Activated CD4-positive, alpha-beta T cell treated with anti-CD3 and anti-CD28 coated beads, Interleukin-2, amount 10 ng/mL, durations not matched to agents 7 days and 5 days (primary cell): Measurements from ENCODE around the gene TCTN1. TPM values are rescaled to one million over a fixed set of nuclear protein-coding genes. Genes with fewer than 3 reads are reported as not detected.
A peak's percentile ranks its signal among the peaks of the same experiment; 100 is the strongest.
"Not testable (repeated sequence)": the region's sequence is repeated elsewhere in the genome, so short reads cannot be mapped to it uniquely, and the experiment has no call there.

ENCODE experiments used
- CTCF ChIA-PET: fragments of 350-600 bp; sonication (Branson Sonifier 250); formaldehyde crosslinking; loops from one replicate; lab custom pipeline; 2021; ENCODE audit warnings: antibody characterized with exemption; lab: Charles Lee
- POLR2A ChIA-PET: fragments of 350-600 bp; sonication (Branson Sonifier 250); formaldehyde crosslinking; loops from one replicate; lab custom pipeline; 2021; ENCODE audit warnings: antibody characterized with exemption; lab: Charles Lee
- DNase-seq: peaks from one replicate; pipeline ENCODE4 v3.0.0-alpha.2; 2020
- H3K27ac Mint-ChIP-seq: one replicate; pipeline ENCODE4 v1.8.0; 2021; ENCODE audit warnings: mild to moderate bottlenecking, moderate library complexity, mixed read lengths
- H3K27me3 Mint-ChIP-seq: one replicate; pipeline ENCODE4 v1.8.0; 2021; ENCODE audit warnings: mixed read lengths
- H3K36me3 Mint-ChIP-seq: one replicate; pipeline ENCODE4 v1.8.0; 2021; ENCODE audit warnings: low read depth, mixed read lengths
- H3K4me1 Mint-ChIP-seq: one replicate; pipeline ENCODE4 v1.8.0; 2021; ENCODE audit warnings: mixed read lengths
- H3K4me3 Mint-ChIP-seq: one replicate; pipeline ENCODE4 v1.8.0; 2021; ENCODE audit warnings: mild to moderate bottlenecking, moderate library complexity, mixed read lengths
- H3K9me3 Mint-ChIP-seq: one replicate; pipeline ENCODE4 v1.8.0; 2021; ENCODE audit warnings: mixed read lengths
- total RNA-seq, 2 experiments: library from RNA; stranded (reverse); gene quantifications; one replicate each; pipeline ENCODE4 v1.2.3, GENCODE V29; 2021

Gene TCTN1
- total RNA-seq, 2 experiments from 2014 or later, result 4.3 to 5.2 TPM

- H3K4me3 Mint-ChIP-seq, result no peak overlapping the region
- CTCF ChIA-PET, result interaction anchor here (0.6 to 2.0 kb wide), 9 partner anchors 8 to 532 kb away, joined by 3 to 11 read pairs (median 6); partner anchors contain the start of genes ARPC3 and TCTN1
- no peaks in the 10 kb centered on the region for H3K9me3 Mint-ChIP-seq
- no peak for DNase-seq
- no peaks in the 10 kb centered on the region for H3K27me3 Mint-ChIP-seq
- peaks cover 26% of the 10 kb centered on the region for H3K4me1 Mint-ChIP-seq
- H3K36me3 Mint-ChIP-seq, result no peaks in the 10 kb centered on the region
- POLR2A ChIA-PET, result interaction anchor here (1.0 kb wide), 1 partner anchor 39 kb away, joined by 3 read pairs; no protein-coding TSS in a partner anchor
- peak overlapping the region; percentile 94 for H3K27ac Mint-ChIP-seq
Measured at GRCh38 chr12:110591451-110592051, 22.4 kb upstream of the TCTN1 start.

- H3K27me3 Mint-ChIP-seq, result no peaks in the 10 kb centered on the region
- no peak overlapping the region for H3K4me3 Mint-ChIP-seq
- ChIA-PET CTCF (interaction anchor here (0.6 to 2.2 kb wide), 5 partner anchors 9 to 533 kb away, joined by 3 to 11 read pairs (median 7); partner anchors contain the start of genes ARPC3 and TCTN1), POLR2A (no interaction called here)
- DNase-seq, result no peak
- no peaks in the 10 kb centered on the region for H3K9me3 Mint-ChIP-seq
- H3K36me3 Mint-ChIP-seq, result no peaks in the 10 kb centered on the region
- H3K4me1 Mint-ChIP-seq, result peaks cover 26% of the 10 kb centered on the region
- H3K27ac Mint-ChIP-seq, result peak overlapping the region; percentile 94
Measured at GRCh38 chr12:110592078-110592477, 21.9 kb upstream of the TCTN1 start.

GRCh38 chr12:110592919-110593318 lies 21.0 kb upstream of the TCTN1 start:
- not testable (repeated sequence) for H3K4me3 Mint-ChIP-seq, H3K9me3 Mint-ChIP-seq, H3K27ac Mint-ChIP-seq, H3K27me3 Mint-ChIP-seq, DNase-seq, H3K36me3 Mint-ChIP-seq
- ChIA-PET CTCF (interaction anchor here (0.7 to 2.2 kb wide), 5 partner anchors 18 to 270 kb away, joined by 3 to 10 read pairs (median 4); partner anchors contain the start of genes ARPC3 and TCTN1), POLR2A (interaction anchor here (0.7 kb wide), 1 partner anchor 44 kb away, joined by 5 read pairs; no protein-coding TSS in a partner anchor)
- peaks cover 26% of the 10 kb centered on the region for H3K4me1 Mint-ChIP-seq

- ChIA-PET CTCF (interaction anchor here (1.0 to 5.7 kb wide), 2 partner anchors 7 to 148 kb away, joined by 3 to 68 read pairs; partner anchors contain the start of gene ARPC3), POLR2A (interaction anchor here (0.6 kb wide), 1 partner anchor 149 kb away, joined by 7 read pairs; no protein-coding TSS in a partner anchor)
- Mint-ChIP-seq H3K36me3 (no peaks in the 10 kb centered on the region), H3K4me3 (no peak overlapping the region), H3K4me1 (peaks cover 14% of the 10 kb centered on the region), H3K27me3 (no peaks in the 10 kb centered on the region), H3K9me3 (no peaks in the 10 kb centered on the region), H3K27ac (no peak overlapping the region)
- DNase-seq, result no peak
Measured at GRCh38 chr12:110597885-110598284, 16.0 kb upstream of the TCTN1 start.

- Mint-ChIP-seq H3K36me3 (no peaks in the 10 kb centered on the region), H3K4me3 (no peak overlapping the region), H3K27me3 (no peaks in the 10 kb centered on the region), H3K27ac (peak overlapping the region; percentile 14), H3K9me3 (no peaks in the 10 kb centered on the region), H3K4me1 (peaks cover 14% of the 10 kb centered on the region)
- POLR2A ChIA-PET, result no interaction called here
- DNase-seq, result no peak
- CTCF ChIA-PET, result interaction anchor here (0.7 to 5.7 kb wide), 8 partner anchors 9 to 325 kb away, joined by 3 to 68 read pairs (median 7); partner anchors contain the start of genes ARPC3 and TCTN1
Measured at GRCh38 chr12:110599334-110599733, 14.6 kb upstream of the TCTN1 start.

DNA sequence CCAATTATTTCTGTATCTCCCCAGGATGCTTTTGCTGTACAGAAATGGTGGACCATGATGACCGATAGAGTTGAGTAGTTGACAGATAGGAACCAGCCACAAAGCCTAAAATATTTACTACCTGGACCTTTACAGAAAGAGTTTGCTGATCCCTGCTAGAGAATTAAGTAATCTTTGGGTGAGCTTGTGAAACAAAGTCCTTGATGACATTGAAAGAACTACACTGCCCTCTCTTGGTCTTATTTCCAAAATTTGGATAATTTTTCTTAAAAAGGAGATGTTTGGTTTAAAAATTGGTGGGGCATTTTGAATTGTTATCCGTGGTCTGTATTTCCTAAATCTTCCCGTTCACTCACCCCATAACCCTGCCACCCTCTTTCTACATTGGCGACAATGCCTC lies 13.7 kb upstream of the TCTN1 start:
- POLR2A ChIA-PET, result no interaction called here
- no peak for DNase-seq
- H3K4me3 Mint-ChIP-seq, result no peak overlapping the region
- no peaks in the 10 kb centered on the region for H3K36me3 Mint-ChIP-seq
- CTCF ChIA-PET, result interaction anchor here (0.6 to 5.7 kb wide), 24 partner anchors 10 to 326 kb away, joined by 3 to 68 read pairs (median 4); partner anchors contain the start of genes ARPC3, FAM216A, GPN3 and TCTN1
- peaks cover 16% of the 10 kb centered on the region for H3K4me1 Mint-ChIP-seq
- H3K27me3 Mint-ChIP-seq, result no peaks in the 10 kb centered on the region
- no peaks in the 10 kb centered on the region for H3K9me3 Mint-ChIP-seq
- H3K27ac Mint-ChIP-seq, result no peak overlapping the region

DNA sequence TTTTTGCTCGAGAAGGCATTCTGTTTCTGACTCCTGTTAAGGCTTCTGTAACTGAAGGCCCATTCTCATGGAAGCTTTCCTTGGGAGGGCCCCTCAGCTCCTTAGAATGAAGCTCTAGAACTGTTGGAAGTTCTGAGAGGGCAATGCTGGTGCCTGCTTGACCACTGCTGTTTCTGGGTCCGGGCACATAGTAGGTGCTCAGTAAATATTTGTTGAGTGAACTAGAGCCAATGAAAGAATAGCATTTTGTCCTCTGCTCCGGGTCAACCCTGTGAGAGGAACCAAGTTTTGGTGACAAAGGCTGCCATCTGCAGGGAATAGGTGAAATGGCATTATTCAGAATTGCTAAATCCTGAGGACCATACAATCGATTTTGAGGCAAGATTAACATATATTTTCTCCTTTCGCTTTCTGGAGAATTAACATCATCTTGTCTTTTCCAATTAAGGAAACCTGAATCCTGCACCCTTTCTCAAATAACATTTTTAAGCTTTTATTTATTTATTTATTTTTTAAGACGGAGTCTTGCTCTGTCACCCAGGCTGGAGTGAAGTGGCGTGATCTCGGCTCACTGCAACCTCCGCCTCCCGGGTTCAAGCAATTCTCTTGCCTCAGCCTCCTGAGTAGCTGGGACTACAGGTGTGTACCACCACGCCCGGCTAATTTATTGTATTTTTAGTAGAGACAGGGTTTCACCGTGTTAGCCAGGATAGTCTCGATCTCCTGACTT lies 11.7 kb upstream of the TCTN1 start:
- Mint-ChIP-seq H3K27ac (peak overlapping the region; percentile 55), H3K4me1 (peaks cover 26% of the 10 kb centered on the region)
- DNase-seq, result peak; percentile 71
- CTCF ChIA-PET, result interaction anchor here (0.8 to 5.7 kb wide), 28 partner anchors 8 to 225 kb away, joined by 3 to 68 read pairs (median 4); partner anchors contain the start of genes ARPC3, FAM216A, GPN3 and TCTN1
- H3K4me3 Mint-ChIP-seq, H3K27me3 Mint-ChIP-seq, H3K9me3 Mint-ChIP-seq, H3K36me3 Mint-ChIP-seq: not testable (repeated sequence)
- POLR2A ChIA-PET, result interaction anchor here (0.6 kb wide), 1 partner anchor 133 kb away, joined by 3 read pairs; no protein-coding TSS in a partner anchor

DNA sequence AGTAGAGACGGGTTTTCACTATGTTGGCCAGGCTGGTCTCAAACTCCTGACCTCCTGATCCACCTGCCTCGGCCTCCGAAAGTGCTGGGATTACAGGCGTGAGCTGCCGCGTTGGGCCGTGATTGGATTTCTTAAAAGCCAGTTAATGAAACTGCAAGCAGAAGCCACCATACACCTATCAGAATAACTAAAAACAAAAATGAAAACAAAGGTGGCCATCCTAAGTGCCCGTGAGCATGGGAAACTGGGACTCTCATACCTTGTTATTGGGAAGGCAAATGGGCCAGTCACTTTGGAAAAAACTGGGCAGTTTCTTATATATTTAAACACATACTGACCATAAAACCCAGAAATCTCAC lies 7.7 kb upstream of the TCTN1 start:
- peak overlapping the region; percentile 92 for H3K27ac Mint-ChIP-seq
- ChIA-PET CTCF (interaction anchor here (0.6 to 3.1 kb wide), 8 partner anchors 9 to 506 kb away, joined by 3 to 19 read pairs (median 4); partner anchors contain the start of genes ARPC3 and FAM216A), POLR2A (interaction anchor here (0.7 kb wide), 1 partner anchor 8 kb away, joined by 5 read pairs; the partner anchor contains the start of gene TCTN1)
- no peak for DNase-seq
- no peaks in the 10 kb centered on the region for H3K27me3 Mint-ChIP-seq
- no peaks in the 10 kb centered on the region for H3K9me3 Mint-ChIP-seq
- H3K4me1 Mint-ChIP-seq, result peaks cover 24% of the 10 kb centered on the region
- no peaks in the 10 kb centered on the region for H3K36me3 Mint-ChIP-seq
- H3K4me3 Mint-ChIP-seq, result peak overlapping the region; percentile 73

- Mint-ChIP-seq H3K4me1 (peaks cover 15% of the 10 kb centered on the region), H3K36me3 (no peaks in the 10 kb centered on the region), H3K9me3 (no peaks in the 10 kb centered on the region), H3K27me3 (no peaks in the 10 kb centered on the region), H3K4me3 (peak overlapping the region; percentile 83), H3K27ac (peak overlapping the region; percentile 93)
- ChIA-PET POLR2A (interaction anchor here (0.6 to 1.1 kb wide), 3 partner anchors 7 to 112 kb away, joined by 4 to 7 read pairs (median 5); partner anchors contain the start of gene VPS29), CTCF (interaction anchor here (0.9 to 3.9 kb wide), 10 partner anchors 11 to 163 kb away, joined by 3 to 16 read pairs (median 6); partner anchors contain the start of genes ARPC3, FAM216A and GPN3)
- DNase-seq, result no peak
Measured at GRCh38 chr12:110613071-110613770, 708 bp upstream of the TCTN1 start.

GRCh38 chr12:110615171-110615570 lies 1.2 kb downstream of the TCTN1 start:
- Mint-ChIP-seq H3K27me3 (no peaks in the 10 kb centered on the region), H3K36me3 (no peaks in the 10 kb centered on the region), H3K4me3 (peak overlapping the region; percentile 49), H3K4me1 (peaks cover 23% of the 10 kb centered on the region), H3K27ac (no peak overlapping the region), H3K9me3 (no peaks in the 10 kb centered on the region)
- ChIA-PET CTCF (interaction anchor here (0.9 to 3.9 kb wide), 6 partner anchors 9 to 165 kb away, joined by 3 to 16 read pairs (median 6); partner anchors contain the start of genes ARPC3, FAM216A and GPN3), POLR2A (no interaction called here)
- no peak for DNase-seq

- CTCF ChIA-PET, result interaction anchor here (0.9 to 3.9 kb wide), 3 partner anchors 8 to 148 kb away, joined by 3 to 16 read pairs (median 5); partner anchors contain the start of genes FAM216A and GPN3
- no peak for DNase-seq
- no peaks in the 10 kb centered on the region for H3K9me3 Mint-ChIP-seq
- H3K4me3 Mint-ChIP-seq, result no peak overlapping the region
- no peak overlapping the region for H3K27ac Mint-ChIP-seq
- peaks cover 16% of the 10 kb centered on the region for H3K4me1 Mint-ChIP-seq
- H3K27me3 Mint-ChIP-seq, result no peaks in the 10 kb centered on the region
- POLR2A ChIA-PET, result no interaction called here
- no peaks in the 10 kb centered on the region for H3K36me3 Mint-ChIP-seq
Measured at GRCh38 chr12:110616471-110617115, 2.7 kb downstream of the TCTN1 start.
